Gastrocnemius medialis (tissue), 4 donors: Measurements from ENCODE around the gene CHN2.

Experiments used
- POLR2A ChIP-seq, 2 donors: fragments of 450-650 bp; IDR thresholded peaks; one replicate each; pipeline ENCODE4 v1.6.1; 2017; ENCODE audit warnings: antibody characterized with exemption in 2 of 2, mild to moderate bottlenecking in 2 of 2, moderate library complexity in 2 of 2
- TF ChIP-seq, protein P1 (sequence below), 5 experiments: fragments of 450-650 bp in 3 of 5; fragments of 200-600 bp in 2 of 5; sonication (generic) in 2 of 5; IDR thresholded peaks in 4 of 5; conservative IDR thresholded peaks in 1 of 5; 1 replicate in 4 of 5; 2 replicates in 1 of 5; pipeline ENCODE4 v1.5.1; 2016 to 2019; ENCODE audit warnings: antibody characterized with exemption in 5 of 5, mild to moderate bottlenecking in 3 of 5, moderate library complexity in 3 of 5

DNA sequence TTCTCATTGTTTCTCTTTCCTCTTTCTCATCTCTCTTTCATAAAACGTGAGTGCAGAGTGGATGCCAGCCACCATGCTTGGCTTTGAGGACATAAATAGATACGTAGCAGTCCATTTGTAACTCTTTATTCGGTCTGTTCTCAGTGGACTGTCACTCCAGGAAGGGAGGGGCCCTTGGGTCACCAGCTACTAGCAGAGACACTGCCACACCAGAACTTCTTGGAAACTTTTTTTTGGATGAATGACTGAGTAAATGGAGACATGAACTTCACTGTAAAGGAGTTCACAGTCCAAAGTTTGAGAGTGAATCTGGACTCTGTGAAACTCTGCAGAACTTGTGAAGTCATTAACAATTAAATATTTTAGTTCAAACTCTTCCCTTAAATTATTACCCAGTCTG lies 20.2 kb downstream of the CHN2 start:
- no peak for TF ChIP-seq POLR2A (IDR thresholded peaks at IDR 0.05)
- TF ChIP-seq, protein P1, sequence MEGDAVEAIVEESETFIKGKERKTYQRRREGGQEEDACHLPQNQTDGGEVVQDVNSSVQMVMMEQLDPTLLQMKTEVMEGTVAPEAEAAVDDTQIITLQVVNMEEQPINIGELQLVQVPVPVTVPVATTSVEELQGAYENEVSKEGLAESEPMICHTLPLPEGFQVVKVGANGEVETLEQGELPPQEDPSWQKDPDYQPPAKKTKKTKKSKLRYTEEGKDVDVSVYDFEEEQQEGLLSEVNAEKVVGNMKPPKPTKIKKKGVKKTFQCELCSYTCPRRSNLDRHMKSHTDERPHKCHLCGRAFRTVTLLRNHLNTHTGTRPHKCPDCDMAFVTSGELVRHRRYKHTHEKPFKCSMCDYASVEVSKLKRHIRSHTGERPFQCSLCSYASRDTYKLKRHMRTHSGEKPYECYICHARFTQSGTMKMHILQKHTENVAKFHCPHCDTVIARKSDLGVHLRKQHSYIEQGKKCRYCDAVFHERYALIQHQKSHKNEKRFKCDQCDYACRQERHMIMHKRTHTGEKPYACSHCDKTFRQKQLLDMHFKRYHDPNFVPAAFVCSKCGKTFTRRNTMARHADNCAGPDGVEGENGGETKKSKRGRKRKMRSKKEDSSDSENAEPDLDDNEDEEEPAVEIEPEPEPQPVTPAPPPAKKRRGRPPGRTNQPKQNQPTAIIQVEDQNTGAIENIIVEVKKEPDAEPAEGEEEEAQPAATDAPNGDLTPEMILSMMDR (IDR thresholded peaks at IDR 0.05 in 4 of 5, conservative IDR thresholded peaks at IDR 0.05 in 1 of 5): no peak
